Esophagus muscularis mucosa (tissue), 4 donors: ENCODE measurements around the gene ARL2BP.

Experiments
- CTCF ChIP-seq, 3 experiments: fragments of 200-600 bp in 2 of 3; fragments of 450-650 bp in 1 of 3; sonication (generic) in 2 of 3; IDR thresholded peaks; one replicate each; pipeline ENCODE4 v1.5.1; 2017 to 2019; ENCODE audit warnings: antibody characterized with exemption in 3 of 3, mild to moderate bottlenecking in 2 of 3, moderate library complexity in 1 of 3
- EP300 ChIP-seq: sonication (generic); formaldehyde crosslinking; IDR thresholded peaks from one replicate; pipeline ENCODE4 v1.6.1; 2017; ENCODE audit warnings: antibody characterized with exemption
- POLR2AphosphoS5 ChIP-seq, 2 donors: sonication (generic); formaldehyde crosslinking; IDR thresholded peaks; one replicate each; pipeline ENCODE4 v1.6.1; 2017; ENCODE audit warnings: antibody characterized with exemption in 2 of 2

- TF ChIP-seq EP300 = no peak
- TF ChIP-seq POLR2AphosphoS5 (IDR thresholded peaks at IDR 0.05) = no peak
- TF ChIP-seq CTCF (IDR thresholded peaks at IDR 0.05) = no peak
These were observed 32.5 kb downstream of the ARL2BP start for GRCh38 chr16:57277586-57277985.
